Stimulated activated CD4-positive, alpha-beta T cell treated with anti-CD3 and anti-CD28 coated beads, Interleukin-2, amount 100 ng/mL, for 24 hours (primary cell): ENCODE measurements around the gene OSBPL3.

ENCODE experiments used
- DNase-seq, 2 donors: peaks; one replicate each; pipeline ENCODE4 v3.0.0-alpha.2; 2020

The OSBPL3 gene

GRCh38 chr7:24980534-24981170 is 674 bp upstream of the OSBPL3 start:
- DNase-seq: peak in 1 of 2 donors; percentile 39

GRCh38 chr7:24979470-24979862 is 512 bp downstream of the OSBPL3 start:
- peak; percentile 78 to 83 for DNase-seq

GRCh38 chr7:24978843-24979469 is 1.0 kb downstream of the OSBPL3 start:
- DNase-seq: no peak

- no peak for DNase-seq
Measured at GRCh38 chr7:24975644-24976260, 4.2 kb downstream of the OSBPL3 start.

- no peak for DNase-seq
Measured at GRCh38 chr7:24975172-24975571, 4.8 kb downstream of the OSBPL3 start.

- DNase-seq: no peak
Measured at GRCh38 chr7:24974026-24974832, 5.7 kb downstream of the OSBPL3 start.

- DNase-seq: no peak
Measured at GRCh38 chr7:24972991-24973390, 7.0 kb downstream of the OSBPL3 start.

GRCh38 chr7:24972166-24972477 is 7.9 kb downstream of the OSBPL3 start:
- DNase-seq: no peak

- no peak for DNase-seq
Measured at GRCh38 chr7:24971333-24972165, 8.4 kb downstream of the OSBPL3 start.

- no peak for DNase-seq
Measured at GRCh38 chr7:24970676-24971075, 9.3 kb downstream of the OSBPL3 start.

GRCh38 chr7:24968165-24968564 is 11.8 kb downstream of the OSBPL3 start:
- no peak for DNase-seq

- no peak for DNase-seq
Measured at GRCh38 chr7:24967696-24968095, 12.3 kb downstream of the OSBPL3 start.

- DNase-seq: no peak
Measured at GRCh38 chr7:24966802-24967201, 13.2 kb downstream of the OSBPL3 start.

GRCh38 chr7:24965831-24966708 is 13.9 kb downstream of the OSBPL3 start:
- peak; percentile 26 to 43 for DNase-seq

GRCh38 chr7:24964191-24964590 is 15.8 kb downstream of the OSBPL3 start:
- DNase-seq: no peak

GRCh38 chr7:24963218-24963617 is 16.8 kb downstream of the OSBPL3 start:
- DNase-seq: peak; percentile 30 to 41

- no peak for DNase-seq
Measured at GRCh38 chr7:24962418-24962962, 17.5 kb downstream of the OSBPL3 start.

GRCh38 chr7:24959735-24960485 is 20.1 kb downstream of the OSBPL3 start:
- no peak for DNase-seq

GRCh38 chr7:24958399-24958798 is 21.6 kb downstream of the OSBPL3 start:
- no peak for DNase-seq

- DNase-seq: no peak
Measured at GRCh38 chr7:24956021-24956420, 24.0 kb downstream of the OSBPL3 start.

GRCh38 chr7:24955313-24955712 is 24.7 kb downstream of the OSBPL3 start:
- DNase-seq: no peak
